M059J (cell line): ENCODE data around the gene ATP6V0D1. TPM values are rescaled to one million over a fixed set of nuclear protein-coding genes. Genes with fewer than 3 reads are reported as not detected.
"Not testable (repeated sequence)": the region's sequence is repeated elsewhere in the genome, so short reads cannot be mapped to it uniquely, and the experiment has no call there.

ENCODE experiments used
- DNase-seq: peaks from one replicate; pipeline ENCODE4 v3.0.0-alpha.2; 2012; ENCODE audit warnings: low read depth
- total RNA-seq: library from RNA; depleted of rRNA; stranded (reverse); fragments of >200 nt; shearing (Covaris generic); gene quantifications from 2 replicates; pipeline ENCODE4 v1.2.3, GENCODE V29; 2014

The ATP6V0D1 gene
- total RNA-seq, 1 experiment from 2014 or later, result 160 TPM

- DNase-seq, result no peak
Measured at GRCh38 chr16:67504031-67505021, 23.4 kb upstream of the ATP6V0D1 start.

DNA sequence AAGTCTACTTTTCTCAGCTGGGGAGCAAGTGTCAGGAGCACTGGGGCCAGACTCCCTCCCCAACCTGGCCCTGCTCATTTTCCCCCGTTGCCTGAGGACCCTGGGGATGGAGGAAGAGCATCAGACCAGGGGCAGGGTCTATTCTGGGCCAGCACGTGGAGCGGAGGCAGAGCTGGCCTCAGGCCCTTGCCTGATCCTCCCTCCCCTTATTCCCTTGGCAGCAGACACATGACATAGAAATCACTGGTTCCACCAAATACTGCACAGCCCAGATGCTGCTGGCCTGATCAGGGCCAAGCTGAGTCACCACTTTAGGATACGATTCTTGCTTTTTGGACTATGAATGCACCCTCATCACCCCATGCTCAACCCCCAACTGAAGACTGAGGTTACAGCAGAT is 18.1 kb upstream of the ATP6V0D1 start:
- no peak for DNase-seq

DNA sequence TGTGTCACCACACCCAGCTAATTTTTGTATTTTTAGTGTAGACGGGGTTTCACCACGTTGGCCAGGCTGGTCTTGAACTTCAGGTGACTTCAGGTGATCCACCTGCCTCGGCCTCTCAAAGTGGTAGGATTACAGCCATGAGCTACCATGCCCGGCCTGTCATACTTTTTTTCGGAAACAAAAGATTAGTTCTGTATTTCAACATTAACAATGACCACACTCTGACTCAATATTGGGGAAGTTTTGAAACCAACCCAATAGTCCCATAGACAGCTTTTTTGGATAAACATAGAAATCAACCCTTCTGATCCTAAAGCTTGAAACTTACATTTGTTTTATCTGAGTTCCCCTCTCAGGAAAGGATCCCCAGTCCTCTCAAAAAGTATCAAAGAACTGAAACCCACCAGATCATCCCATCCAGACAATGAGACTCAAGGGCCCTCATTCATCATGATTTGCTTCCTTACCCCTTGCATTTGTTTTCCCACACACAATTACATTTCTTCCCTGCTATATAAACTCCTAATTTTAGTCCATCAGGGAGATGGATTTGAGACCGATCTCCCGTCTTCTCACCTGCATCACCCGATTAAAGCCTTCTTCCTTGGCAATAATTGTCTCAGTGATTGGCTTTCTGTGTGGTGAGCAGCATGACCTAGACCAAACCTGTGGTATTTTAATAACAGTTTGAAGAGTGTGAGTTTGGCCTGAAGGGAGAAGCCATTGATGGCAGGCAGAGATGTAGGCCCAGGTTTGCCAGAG is 9.6 kb upstream of the ATP6V0D1 start:
- no peak for DNase-seq

- DNase-seq, result no peak
Measured at GRCh38 chr16:67489401-67490083, 8.6 kb upstream of the ATP6V0D1 start.

GRCh38 chr16:67487561-67487960 is 6.6 kb upstream of the ATP6V0D1 start:
- not testable (repeated sequence) for DNase-seq

- no peak for DNase-seq
Measured at GRCh38 chr16:67486805-67487204, 5.8 kb upstream of the ATP6V0D1 start.

GRCh38 chr16:67483731-67484525 is 3.0 kb upstream of the ATP6V0D1 start:
- no peak for DNase-seq

DNA sequence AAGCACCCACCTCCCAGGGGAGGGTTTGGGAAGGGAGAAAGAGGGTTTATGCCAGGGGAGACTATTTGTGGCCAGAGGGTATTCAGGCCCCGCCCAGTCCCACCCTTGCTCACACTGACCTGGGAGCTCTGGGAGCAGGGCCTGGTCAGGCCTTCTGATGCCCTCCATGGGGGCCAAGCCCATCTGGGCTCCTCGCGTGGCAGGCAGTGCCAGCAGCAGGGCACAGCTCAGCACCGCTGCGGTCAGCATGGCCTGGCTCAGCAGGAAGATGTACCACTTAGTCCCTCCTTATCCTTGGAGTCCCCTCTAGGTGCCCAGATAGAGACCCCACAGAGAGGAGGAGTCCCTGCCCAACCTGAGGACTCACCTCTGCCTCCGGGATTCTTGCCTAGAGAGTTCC is 2.2 kb upstream of the ATP6V0D1 start, which contains the start of gene AGRP:
Gene AGRP (minus strand): TSS at position 398 of the 400 bp plus-strand sequence. CDS start 149 bp downstream, at position 249.
- no peak for DNase-seq

DNA sequence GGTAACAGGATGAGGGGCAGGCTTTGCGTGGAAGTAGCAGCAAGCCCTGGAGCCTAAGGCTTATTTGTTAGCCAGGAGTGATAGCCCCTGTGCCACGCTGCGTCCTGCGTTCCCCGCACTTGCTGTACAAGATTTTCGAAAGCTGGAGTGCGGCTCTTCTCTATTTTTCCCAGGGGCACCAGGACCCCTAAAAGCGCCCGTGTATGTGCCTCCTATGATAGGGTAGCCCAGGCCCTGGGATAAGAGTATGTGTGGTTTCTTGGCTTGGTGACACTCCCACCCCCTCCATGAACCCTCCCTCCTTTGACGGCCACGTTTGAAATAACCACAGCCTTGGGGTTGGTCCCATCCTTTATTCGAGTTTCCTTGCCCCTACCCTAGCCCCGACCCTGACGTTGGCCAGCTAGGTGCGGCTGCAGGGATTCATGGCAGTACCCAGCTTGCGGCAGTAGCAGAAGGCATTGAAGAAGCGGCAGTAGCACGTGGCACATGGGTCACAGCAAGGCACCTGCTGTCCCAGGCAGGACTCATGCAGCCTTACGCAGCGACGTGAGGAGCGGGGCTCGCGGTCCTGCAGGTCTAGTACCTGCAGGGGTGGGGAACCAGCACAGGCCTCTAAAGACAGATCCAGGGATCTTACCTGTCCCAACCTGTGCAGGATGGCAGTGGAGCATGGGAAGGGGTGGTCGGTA is 1.4 kb upstream of the ATP6V0D1 start:
- DNase-seq, result no peak

GRCh38 chr16:67481561-67482232 is 740 bp upstream of the ATP6V0D1 start:
- DNase-seq, result peak; percentile 12

GRCh38 chr16:67477960-67478554 is 2.9 kb downstream of the ATP6V0D1 start:
- no peak for DNase-seq

GRCh38 chr16:67474551-67475455 is 6.2 kb downstream of the ATP6V0D1 start:
- DNase-seq, result no peak

DNA sequence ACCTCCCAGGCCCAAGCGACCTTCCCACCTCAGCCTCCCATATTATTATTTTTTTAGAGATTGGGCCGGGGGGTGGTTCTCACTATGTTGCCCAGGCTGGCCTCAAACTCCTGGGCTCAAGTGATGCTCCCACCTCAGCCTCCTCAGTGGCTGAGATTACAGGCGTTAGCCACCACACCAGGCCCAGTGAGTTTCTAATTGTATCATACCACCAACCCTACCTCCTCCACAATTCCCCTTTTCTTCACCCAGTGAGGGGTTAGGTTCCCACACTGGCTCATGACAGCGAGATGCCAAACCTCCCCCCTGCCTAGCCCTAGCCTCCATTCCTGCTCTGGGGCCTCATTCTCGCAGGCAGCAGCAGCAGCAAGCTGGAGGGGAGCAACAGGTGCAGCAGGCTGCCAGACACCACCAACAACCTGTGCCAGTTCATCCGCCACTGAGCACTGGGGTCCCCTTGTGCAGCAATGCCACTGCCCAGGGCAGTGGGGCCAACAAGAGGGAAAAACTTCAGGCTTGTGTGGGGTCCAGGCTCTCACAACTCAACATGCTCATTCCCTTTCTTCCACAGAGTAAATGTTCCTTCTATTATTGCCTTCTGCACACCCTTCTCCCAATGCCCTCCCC is 9.1 kb downstream of the ATP6V0D1 start:
- DNase-seq, result no peak

- peak; percentile 24 for DNase-seq
Measured at GRCh38 chr16:67470359-67470758, 10.6 kb downstream of the ATP6V0D1 start.

- DNase-seq, result no peak
Measured at GRCh38 chr16:67468731-67469130, 12.2 kb downstream of the ATP6V0D1 start.

- DNase-seq, result no peak
Measured at GRCh38 chr16:67466581-67466980, 14.4 kb downstream of the ATP6V0D1 start.

DNA sequence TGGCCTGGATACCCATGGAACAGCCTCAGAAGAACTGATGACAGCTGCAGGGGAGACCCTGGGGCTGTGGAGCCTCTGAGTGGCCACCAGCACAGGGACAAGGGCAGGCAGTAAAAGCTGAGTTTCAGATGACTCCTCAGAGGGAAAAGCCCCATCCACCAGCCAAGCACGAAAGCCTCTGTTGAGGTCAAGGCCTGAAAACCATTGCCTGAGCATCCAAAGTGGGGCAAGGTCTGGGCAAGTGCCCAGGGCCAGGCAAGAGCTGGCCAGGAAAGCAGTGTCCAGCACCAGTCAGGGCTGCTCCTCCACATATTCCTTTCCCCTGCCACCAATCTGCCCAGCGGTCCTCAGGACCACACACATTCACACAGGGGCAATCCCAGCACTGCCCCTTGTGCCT is 16.4 kb downstream of the ATP6V0D1 start:
- no peak for DNase-seq

- DNase-seq, result no peak
Measured at GRCh38 chr16:67463691-67464090, 17.3 kb downstream of the ATP6V0D1 start.
